ENCODE data around the gene ADIPOR2. TPM values are rescaled to one million over a fixed set of nuclear protein-coding genes. Genes with fewer than 3 reads are reported as not detected.

The ADIPOR2 gene
- polyA plus RNA-seq, 3 donors: 3.9 to 14.6 (median 6.2) TPM

DNA sequence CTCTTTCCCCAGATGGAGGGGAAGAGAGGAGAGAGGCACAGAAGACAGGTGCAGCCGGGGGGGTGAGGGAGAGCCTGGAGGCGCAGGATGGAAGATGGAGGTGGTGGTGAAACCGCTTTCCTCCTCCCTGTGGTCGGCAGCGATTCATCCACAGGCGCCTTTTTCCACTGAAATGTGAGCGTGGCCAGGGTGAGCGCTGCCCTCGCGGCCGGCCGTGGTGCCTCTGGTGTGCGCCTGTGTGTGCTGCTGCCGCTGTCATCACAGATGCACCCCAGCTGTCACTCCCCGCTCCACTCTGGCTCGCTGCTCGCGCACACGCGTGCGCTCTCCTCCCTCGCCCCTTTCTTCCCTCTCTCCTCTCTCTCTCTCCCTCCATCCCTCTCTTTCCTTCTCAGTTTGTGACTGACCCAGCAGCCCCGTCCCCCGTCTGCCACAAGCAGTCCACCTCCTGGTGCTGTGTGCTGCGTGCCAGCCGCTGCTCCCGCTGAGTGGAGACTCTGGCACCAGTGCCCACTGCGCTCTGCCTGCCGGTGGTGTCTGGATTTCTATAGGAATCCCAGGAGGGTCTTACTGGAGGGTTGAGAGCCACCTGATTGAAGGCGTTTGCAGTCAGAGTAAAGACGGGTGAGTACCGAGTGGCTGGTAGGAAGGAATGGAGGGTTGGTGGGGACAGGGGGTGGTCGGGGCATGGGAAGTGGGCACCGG, 129.5 kb downstream of the ADIPOR2 start, which contains the start of gene LRTM2:
Gene LRTM2, plus strand, starts transcription at position 375 of the 705 bp plus-strand sequence. CDS start 7,584 bp downstream, outside the sequence.
- no peak within 1 kb of the TSS for H3K27ac ChIP-seq (ENCODE audit: low read depth in 1 of 2, low read length in 2 of 2)
- Mint-ChIP-seq H3K4me3 (peak within 1 kb of the TSS; percentile 32 to 83), H3K36me3 (peaks cover 4 to 6% of the 10 kb centered on the region in 2 donors), H3K27ac (peak within 1 kb of the TSS in 1 of 7 donors; percentile 75), H3K9me3 (peaks cover 0 to 7% (median 3%) of the 10 kb centered on the region in 7 donors), H3K27me3 (ENCODE audit: low read depth in 3 of 3) (peaks cover 34 to 42% (median 37%) of the 10 kb centered on the region in 3 donors), H3K4me1 (peaks cover 22% of the 10 kb centered on the region)
- peak within 1 kb of the TSS; percentile 46 for H2AFZ ChIP-seq (ENCODE audit: insufficient read depth, low read depth, low read length, poor library complexity, severe bottlenecking)
- H4K20me1 ChIP-seq (ENCODE audit: insufficient read depth, low read length): no peaks in the 10 kb centered on the region
- TF ChIP-seq, protein P1, sequence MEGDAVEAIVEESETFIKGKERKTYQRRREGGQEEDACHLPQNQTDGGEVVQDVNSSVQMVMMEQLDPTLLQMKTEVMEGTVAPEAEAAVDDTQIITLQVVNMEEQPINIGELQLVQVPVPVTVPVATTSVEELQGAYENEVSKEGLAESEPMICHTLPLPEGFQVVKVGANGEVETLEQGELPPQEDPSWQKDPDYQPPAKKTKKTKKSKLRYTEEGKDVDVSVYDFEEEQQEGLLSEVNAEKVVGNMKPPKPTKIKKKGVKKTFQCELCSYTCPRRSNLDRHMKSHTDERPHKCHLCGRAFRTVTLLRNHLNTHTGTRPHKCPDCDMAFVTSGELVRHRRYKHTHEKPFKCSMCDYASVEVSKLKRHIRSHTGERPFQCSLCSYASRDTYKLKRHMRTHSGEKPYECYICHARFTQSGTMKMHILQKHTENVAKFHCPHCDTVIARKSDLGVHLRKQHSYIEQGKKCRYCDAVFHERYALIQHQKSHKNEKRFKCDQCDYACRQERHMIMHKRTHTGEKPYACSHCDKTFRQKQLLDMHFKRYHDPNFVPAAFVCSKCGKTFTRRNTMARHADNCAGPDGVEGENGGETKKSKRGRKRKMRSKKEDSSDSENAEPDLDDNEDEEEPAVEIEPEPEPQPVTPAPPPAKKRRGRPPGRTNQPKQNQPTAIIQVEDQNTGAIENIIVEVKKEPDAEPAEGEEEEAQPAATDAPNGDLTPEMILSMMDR (IDR thresholded peaks at IDR 0.05): no peak
- H3K4me3 ChIP-seq (replicated peaks in 1 of 3; ENCODE audit: low read depth in 2 of 3, low read length in 3 of 3): no peak within 1 kb of the TSS
- intact Hi-C loops (cut with micrococcal nuclease): no loop called here
- no peak for DNase-seq
- H3K27me3 ChIP-seq (ENCODE audit: control insufficient read depth in 2 of 2, insufficient read depth in 2 of 2, low read length in 2 of 2): peaks cover 10 to 36% of the 10 kb centered on the region in 2 donors
- no peaks in the 10 kb centered on the region for H3K36me3 ChIP-seq (replicated peaks in 1 of 2; ENCODE audit: control insufficient read depth in 1 of 2, insufficient read depth in 2 of 2, low read length in 2 of 2)
- 20% methylated on average over 23 of the region's 34 CpGs for WGBS (ENCODE audit: insufficient coverage)
- H3K9ac ChIP-seq (ENCODE audit: insufficient read depth, low read length, poor library complexity, severe bottlenecking): no peak within 1 kb of the TSS
- H3K4me1 ChIP-seq (ENCODE audit: control insufficient read depth in 1 of 2, insufficient read depth in 2 of 2, low read length in 2 of 2): peaks cover 6 to 15% of the 10 kb centered on the region in 2 donors
- no peaks in the 10 kb centered on the region for H3K9me3 ChIP-seq (replicated peaks in 1 of 2; ENCODE audit: control insufficient read depth in 1 of 2, insufficient read depth in 1 of 2, low read length in 2 of 2)
- H3K79me2 ChIP-seq (ENCODE audit: insufficient read depth, low read length): no peaks in the 10 kb centered on the region
- no peak within 1 kb of the TSS for H3K4me2 ChIP-seq (replicated peaks; ENCODE audit: extremely low read depth, low read length, poor library complexity, severe bottlenecking)

DNA sequence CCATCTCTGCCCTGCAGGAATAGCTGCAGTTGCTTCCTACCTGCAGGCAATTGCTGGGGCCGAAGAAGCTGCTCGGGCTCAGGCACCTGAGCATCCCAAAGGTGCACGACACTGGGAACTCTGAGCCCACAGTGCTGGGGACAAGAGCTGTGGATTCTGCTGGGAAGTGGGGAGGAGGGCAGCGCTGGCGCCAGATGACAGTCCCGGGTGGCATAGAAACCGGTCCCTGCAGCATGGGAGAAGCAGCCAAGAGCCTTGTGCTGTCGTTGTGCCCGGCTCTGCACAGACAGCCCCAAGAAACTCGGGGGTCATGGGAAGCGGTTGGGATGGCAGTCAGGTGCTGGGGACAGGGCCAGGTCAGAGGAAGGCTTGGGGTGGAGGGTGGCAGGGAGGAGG, 130.0 kb downstream of the ADIPOR2 start:
- Histone ChIP-seq H3K4me1 (ENCODE audit: control insufficient read depth in 1 of 2, insufficient read depth in 2 of 2, low read length in 2 of 2) (peaks cover under 1 to 10% of the 10 kb centered on the region in 2 donors), H3K27ac (ENCODE audit: low read depth in 1 of 2, low read length in 2 of 2) (no peak overlapping the region), H3K9ac (ENCODE audit: insufficient read depth, low read length, poor library complexity, severe bottlenecking) (no peak overlapping the region), H3K79me2 (ENCODE audit: insufficient read depth, low read length) (no peaks in the 10 kb centered on the region), H3K27me3 (ENCODE audit: control insufficient read depth in 2 of 2, insufficient read depth in 2 of 2, low read length in 2 of 2) (peaks cover 10 to 36% of the 10 kb centered on the region in 2 donors), H2AFZ (ENCODE audit: insufficient read depth, low read depth, low read length, poor library complexity, severe bottlenecking) (no peak overlapping the region), H4K20me1 (ENCODE audit: insufficient read depth, low read length) (no peaks in the 10 kb centered on the region), H3K4me3 (replicated peaks in 1 of 3; ENCODE audit: low read depth in 2 of 3, low read length in 3 of 3) (no peak overlapping the region), H3K36me3 (replicated peaks in 1 of 2; ENCODE audit: control insufficient read depth in 1 of 2, insufficient read depth in 2 of 2, low read length in 2 of 2) (no peaks in the 10 kb centered on the region), H3K4me2 (replicated peaks; ENCODE audit: extremely low read depth, low read length, poor library complexity, severe bottlenecking) (no peak overlapping the region), H3K9me3 (replicated peaks in 1 of 2; ENCODE audit: control insufficient read depth in 1 of 2, insufficient read depth in 1 of 2, low read length in 2 of 2) (no peaks in the 10 kb centered on the region)
- Mint-ChIP-seq H3K4me1 (peaks cover 16% of the 10 kb centered on the region), H3K9me3 (peaks cover 0 to 7% (median 3%) of the 10 kb centered on the region in 7 donors), H3K4me3 (peak overlapping the region in 1 of 2 donors; percentile 83), H3K27ac (no peak overlapping the region), H3K27me3 (ENCODE audit: low read depth in 3 of 3) (peaks cover 35 to 42% (median 37%) of the 10 kb centered on the region in 3 donors), H3K36me3 (peaks cover 3% of the 10 kb centered on the region in 2 donors)
- intact Hi-C loops (cut with micrococcal nuclease): no loop called here
- WGBS (ENCODE audit: insufficient coverage): 82% methylated on average over 10 of the region's 11 CpGs
- DNase-seq: no peak
- TF ChIP-seq, protein P1 (IDR thresholded peaks at IDR 0.05): no peak
